HG03135 (cell line): Measurements from ENCODE around the gene BANP.
A peak's percentile ranks its signal among the peaks of the same experiment; 100 is the strongest.
"Not testable (repeated sequence)": the region's sequence is repeated elsewhere in the genome, so short reads cannot be mapped to it uniquely, and the experiment has no call there.

Experiments used
- ATAC-seq: cut with Tn5 transposase; IDR thresholded peaks from one replicate; pipeline ENCODE4 v1.9.1; 2021; ENCODE audit warnings: mild to moderate bottlenecking, moderate library complexity; ENCODE audit not compliant: unreplicated experiment

The BANP gene

GRCh38 chr16:88044121-88044581 lies 92.9 kb downstream of the BANP start:
- ATAC-seq: peak; percentile 62

GRCh38 chr16:88045361-88045760 lies 94.1 kb downstream of the BANP start:
- ATAC-seq: not testable (repeated sequence)

DNA sequence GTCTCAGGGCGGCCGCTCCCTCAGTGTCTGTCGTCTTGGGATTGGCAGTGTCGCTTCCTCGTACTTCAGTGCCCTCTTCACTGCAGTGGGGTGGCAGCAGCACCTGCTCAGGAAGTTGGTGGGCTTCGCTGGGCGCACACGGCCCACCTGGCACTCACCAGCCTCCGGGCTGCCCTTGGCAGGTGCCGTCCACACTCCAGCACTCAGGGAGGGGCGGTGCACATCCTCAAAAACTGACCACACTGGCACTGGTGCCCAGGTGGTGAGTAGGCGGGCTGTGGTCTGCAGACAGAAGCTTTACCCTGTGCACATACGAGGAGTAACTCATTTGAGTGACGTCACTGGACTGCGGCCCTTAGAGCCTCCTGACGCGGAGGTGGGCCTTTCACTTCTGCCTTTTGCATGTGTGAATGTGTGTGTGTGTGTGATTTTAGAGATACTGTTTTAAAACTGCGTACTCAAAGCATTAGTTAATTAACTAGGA lies 94.6 kb downstream of the BANP start:
- peak; percentile 69 for ATAC-seq

- ATAC-seq: no peak
Observed at GRCh38 chr16:88047462-88047861, 96.2 kb downstream of the BANP start.

DNA sequence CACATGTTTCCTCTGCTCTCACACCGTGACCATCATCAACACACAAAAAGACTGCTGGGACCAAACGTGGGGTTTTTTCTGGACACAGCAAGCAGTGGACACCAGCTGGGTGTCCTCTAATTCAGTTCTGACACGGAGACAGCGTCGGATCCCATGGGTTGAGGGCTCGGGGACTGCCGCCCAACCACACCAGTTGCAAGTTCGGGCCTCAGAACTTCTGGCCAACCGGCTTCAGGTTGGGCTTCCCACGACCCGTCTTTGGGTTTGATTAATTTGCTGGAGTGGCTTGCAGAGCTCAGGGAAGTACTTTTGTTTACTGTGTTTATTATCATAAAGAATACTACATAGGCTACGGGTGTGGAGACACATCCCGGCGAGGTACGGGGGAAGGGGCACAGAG lies 97.8 kb downstream of the BANP start:
- no peak for ATAC-seq

- ATAC-seq: no peak
Observed at GRCh38 chr16:88049561-88050545, 98.6 kb downstream of the BANP start.

GRCh38 chr16:88050952-88051660 lies 99.9 kb downstream of the BANP start:
- ATAC-seq: no peak

- ATAC-seq: no peak
Observed at GRCh38 chr16:88052661-88053060, 101.4 kb downstream of the BANP start.

DNA sequence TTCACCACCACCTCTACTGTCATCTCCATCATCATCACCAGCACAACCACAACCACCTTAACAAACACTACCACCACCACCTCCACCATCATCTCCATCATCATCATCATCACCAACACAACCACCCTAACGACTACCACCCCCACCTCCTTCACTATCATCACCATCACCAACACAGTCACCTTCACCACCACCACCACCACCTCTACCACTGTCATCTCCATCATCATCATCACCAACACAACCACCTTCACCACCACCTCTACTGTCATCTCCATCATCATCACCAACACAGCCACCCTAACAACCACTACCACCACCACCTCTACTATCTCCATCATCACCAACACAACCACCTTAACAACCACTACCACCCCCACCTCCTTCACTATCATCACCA lies 102.2 kb downstream of the BANP start:
- ATAC-seq: not testable (repeated sequence)

DNA sequence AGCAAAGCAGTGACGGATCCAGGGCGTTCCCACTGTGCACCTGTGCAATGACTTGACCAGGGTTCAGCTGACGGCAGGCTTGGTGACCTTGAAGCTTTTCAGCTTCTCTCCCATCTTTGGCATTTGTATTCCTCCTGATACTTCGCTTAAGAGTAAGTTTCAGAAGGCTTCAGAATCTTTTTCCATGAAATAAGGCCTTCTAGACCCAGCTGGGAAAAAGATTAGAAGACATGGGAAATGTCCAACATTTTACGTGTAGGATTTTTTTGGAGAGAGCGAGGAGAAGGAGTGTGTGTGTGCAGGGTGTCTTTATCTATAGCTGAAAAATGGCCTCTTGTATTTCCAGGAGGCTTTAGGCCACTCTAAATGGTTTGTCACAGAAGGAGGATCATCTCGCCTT lies 104.1 kb downstream of the BANP start:
- no peak for ATAC-seq

- no peak for ATAC-seq
Observed at GRCh38 chr16:88056212-88056611, 105.0 kb downstream of the BANP start.

DNA sequence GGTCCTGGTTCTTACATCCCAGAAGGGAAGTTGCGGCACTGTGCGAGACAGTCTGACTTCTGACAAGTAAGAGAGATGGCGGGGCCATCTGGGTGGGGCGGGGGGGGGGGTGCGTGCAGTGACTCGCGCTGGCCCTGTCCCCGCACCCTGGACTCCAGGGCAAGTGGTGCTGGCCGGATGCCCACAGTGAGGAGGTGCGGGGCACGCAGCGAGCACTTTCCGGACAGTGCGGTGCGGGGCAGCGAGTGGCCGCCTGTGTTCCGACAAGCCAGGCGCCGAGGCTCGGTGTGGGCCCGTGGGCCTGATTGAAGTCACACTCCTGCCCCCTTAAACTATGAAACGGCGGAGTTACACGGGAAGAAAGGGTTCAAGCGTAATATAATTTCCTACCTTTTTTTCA lies 106.4 kb downstream of the BANP start:
- no peak for ATAC-seq

DNA sequence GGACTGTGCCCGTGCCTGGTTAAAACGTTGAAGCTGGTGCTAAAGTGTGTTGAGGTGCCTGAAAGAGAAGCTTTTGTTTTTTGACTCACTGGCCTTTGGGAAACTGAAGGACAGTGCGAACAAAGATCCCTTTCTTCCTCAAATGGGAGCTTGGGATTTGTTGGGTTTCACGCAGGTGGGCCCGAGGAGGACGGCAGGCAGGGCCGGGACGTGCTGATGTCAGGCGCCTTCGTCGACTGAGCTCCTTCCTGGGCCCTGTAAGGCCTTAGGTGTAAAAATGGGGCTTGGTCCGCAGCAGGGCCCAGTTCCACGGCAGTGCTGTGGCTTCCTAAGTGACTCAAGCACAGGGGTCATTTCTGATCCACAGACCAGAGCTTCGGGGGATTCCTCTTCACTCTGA lies 106.9 kb downstream of the BANP start:
- no peak for ATAC-seq

DNA sequence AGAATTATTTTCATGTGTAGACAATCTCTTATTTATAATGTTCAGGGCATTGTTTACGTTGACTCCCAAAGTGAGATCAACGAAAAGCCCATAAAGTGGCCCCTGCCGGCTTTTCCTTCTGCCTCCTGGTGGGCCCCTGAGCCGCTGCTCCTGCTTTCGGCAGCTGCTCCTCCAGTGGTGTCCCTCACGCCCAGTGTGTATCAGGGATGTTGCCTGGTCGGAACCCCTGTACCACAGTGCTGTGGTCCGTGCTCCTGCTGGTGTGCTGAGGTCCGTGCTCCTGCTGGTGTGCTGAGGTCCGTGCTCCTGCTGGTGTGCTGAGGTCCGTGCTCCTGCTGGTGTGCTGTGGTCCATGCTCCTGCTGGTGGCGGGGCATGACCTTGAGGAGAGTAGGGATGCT lies 107.6 kb downstream of the BANP start:
- no peak for ATAC-seq

DNA sequence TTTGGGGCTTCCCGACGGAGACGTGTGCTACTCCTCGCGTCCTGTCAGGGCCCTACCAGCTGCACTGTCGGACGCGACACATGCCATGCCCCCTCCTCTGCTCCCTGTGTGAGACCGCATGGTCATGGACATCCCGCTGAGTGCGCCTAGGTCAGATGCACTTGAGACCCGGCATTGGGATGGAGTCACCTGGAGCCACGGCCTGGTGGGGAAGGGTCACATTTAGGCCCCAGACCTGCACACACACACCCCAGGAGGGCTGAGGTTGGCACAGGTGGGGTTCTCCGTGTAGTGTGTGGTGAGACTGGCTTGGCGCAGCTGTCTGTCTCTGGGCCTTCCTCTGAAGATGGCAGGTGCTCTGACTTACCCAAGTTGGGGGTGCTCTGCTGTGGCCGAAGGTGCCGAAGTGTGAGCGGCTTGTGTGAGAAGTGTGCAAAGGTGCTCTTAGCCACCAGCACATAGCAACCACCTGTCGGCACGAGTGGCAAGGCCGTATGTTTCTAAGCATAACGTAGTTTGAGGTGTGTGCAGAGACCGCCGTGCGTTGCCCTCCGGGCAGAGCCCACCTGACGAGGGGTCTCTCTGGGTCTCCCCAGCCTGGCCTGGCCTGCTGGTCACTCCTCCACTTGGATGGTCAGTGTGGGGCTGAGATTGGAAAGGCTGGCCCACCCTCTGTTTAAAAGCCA lies 108.6 kb downstream of the BANP start:
- ATAC-seq: no peak

- no peak for ATAC-seq
Observed at GRCh38 chr16:88060524-88061219, 109.4 kb downstream of the BANP start.

- ATAC-seq: no peak
Observed at GRCh38 chr16:88061346-88062110, 110.3 kb downstream of the BANP start.

DNA sequence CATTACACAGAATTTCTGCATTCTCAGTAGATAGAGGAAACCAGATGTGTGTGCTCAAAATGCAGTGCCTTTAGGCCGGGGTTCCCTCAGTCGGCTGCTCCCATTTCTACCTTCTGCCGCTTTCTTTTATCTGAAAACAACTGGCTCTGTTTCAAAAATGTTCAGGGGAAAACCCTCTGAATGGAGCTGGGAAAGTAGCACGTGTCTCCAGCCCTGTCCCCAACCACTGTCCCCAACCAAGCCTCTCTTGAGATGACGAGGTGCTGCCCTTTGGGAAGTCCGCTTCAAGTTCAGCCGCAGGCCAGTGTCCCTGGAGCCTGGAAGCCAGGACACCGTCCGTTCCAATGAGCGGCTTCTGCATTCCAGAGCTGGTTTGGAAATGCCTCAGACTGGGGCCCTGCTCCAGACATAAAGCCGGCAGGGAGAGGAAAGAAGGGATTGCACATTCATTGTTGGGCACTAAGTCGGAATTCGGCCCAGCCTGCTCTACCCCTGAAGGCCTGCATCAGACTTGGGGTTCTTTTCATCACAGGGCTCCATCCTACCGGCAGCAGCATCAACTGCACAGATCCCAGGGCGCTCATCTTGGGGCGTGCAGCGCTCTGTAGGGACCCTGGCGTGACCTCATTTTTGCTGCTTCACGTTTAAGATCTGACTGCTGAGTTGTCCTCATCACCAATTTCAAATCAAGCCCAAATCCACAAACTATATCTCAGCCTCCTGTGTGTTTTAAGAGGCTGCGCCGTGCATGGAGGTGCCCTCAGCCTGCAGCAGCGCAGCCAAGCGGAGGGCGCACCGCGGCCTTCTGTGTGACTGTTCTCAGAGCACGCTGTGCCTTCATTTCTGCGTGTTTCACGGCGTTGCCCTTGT lies 111.3 kb downstream of the BANP start:
- ATAC-seq: no peak

- no peak for ATAC-seq
Observed at GRCh38 chr16:88063211-88063773, 112.1 kb downstream of the BANP start.
